ENCODE results near the gene OAS1.

Gene OAS1

GRCh38 chr12:112885236-112885635 is 21.5 kb upstream of the OAS1 start:
- H3K27me3 Mint-ChIP-seq = peaks cover 11% of the 10 kb centered on the region

DNA sequence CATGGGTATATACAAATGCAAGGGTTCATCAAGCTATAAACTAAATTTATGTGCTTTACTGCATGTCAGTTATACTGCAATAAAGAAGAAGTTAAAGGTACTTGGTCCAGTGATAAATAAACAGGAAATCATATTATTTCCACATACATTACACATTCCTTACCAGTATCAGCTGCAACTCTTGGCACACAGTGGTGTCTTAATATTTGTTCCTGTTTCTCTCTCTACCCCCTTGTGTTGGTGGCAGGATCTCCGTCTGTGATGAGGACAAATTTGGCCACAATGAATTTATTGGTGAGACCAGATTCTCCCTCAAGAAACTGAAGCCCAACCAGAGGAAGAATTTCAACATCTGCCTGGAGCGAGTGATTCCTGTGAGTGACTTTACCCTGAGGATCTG is 19.2 kb upstream of the OAS1 start:
- H3K9me3 Mint-ChIP-seq (ENCODE audit: low read depth) = no peaks in the 10 kb centered on the region
- H3K27me3 Mint-ChIP-seq = peaks cover 10% of the 10 kb centered on the region
- no peaks in the 10 kb centered on the region for H3K36me3 Mint-ChIP-seq
- H3K4me1 Mint-ChIP-seq (ENCODE audit: low read depth) = no peaks in the 10 kb centered on the region
- no peak overlapping the region for H3K27ac Mint-ChIP-seq
- no peak overlapping the region for H3K4me3 Mint-ChIP-seq

More at GRCh38 chr12:112885236-112885635, 21.5 kb upstream of the OAS1 start:
- H3K27ac Mint-ChIP-seq = no peak overlapping the region
- no peaks in the 10 kb centered on the region for H3K4me1 Mint-ChIP-seq (ENCODE audit: low read depth)
- H3K36me3 Mint-ChIP-seq = no peaks in the 10 kb centered on the region
- H3K9me3 Mint-ChIP-seq (ENCODE audit: low read depth) = no peaks in the 10 kb centered on the region
- H3K4me3 Mint-ChIP-seq = no peak overlapping the region

- H3K4me1 Mint-ChIP-seq (ENCODE audit: low read depth) = no peaks in the 10 kb centered on the region
- no peaks in the 10 kb centered on the region for H3K9me3 Mint-ChIP-seq (ENCODE audit: low read depth)
- peaks cover 6% of the 10 kb centered on the region for H3K27me3 Mint-ChIP-seq
- no peak overlapping the region for H3K4me3 Mint-ChIP-seq
- H3K27ac Mint-ChIP-seq = no peak overlapping the region
- H3K36me3 Mint-ChIP-seq = no peaks in the 10 kb centered on the region
Observed at GRCh38 chr12:112891093-112892024, 15.4 kb upstream of the OAS1 start.

- Mint-ChIP-seq H3K27me3 (peaks cover 2% of the 10 kb centered on the region), H3K4me1 (ENCODE audit: low read depth) (no peaks in the 10 kb centered on the region)
Observed at GRCh38 chr12:112892856-112893255, 13.9 kb upstream of the OAS1 start.

DNA sequence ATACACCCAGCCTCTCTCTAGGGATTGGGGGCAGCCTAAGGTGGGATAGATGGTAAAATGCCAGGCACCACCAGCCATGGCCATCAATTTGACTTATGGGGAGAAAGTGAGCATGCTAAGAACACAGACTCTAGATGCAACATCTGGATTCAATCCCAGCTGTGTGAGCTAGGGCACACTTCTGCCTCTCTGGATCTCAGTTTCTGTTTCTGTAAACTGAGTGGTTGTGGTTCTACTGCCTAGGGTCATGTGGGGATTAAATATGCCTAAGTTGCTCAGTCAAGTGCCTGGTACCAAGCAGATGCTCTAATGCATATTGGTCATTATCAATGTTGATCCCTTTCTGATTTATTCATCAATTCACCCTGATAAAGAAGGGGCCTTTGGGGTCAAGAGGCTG is 12.6 kb upstream of the OAS1 start:
- H3K4me3 Mint-ChIP-seq = no peak overlapping the region
- no peaks in the 10 kb centered on the region for H3K36me3 Mint-ChIP-seq
- no peaks in the 10 kb centered on the region for H3K9me3 Mint-ChIP-seq (ENCODE audit: low read depth)
- no peaks in the 10 kb centered on the region for H3K4me1 Mint-ChIP-seq (ENCODE audit: low read depth)
- H3K27ac Mint-ChIP-seq = no peak overlapping the region
- H3K27me3 Mint-ChIP-seq = peaks cover 3% of the 10 kb centered on the region

More at GRCh38 chr12:112892856-112893255, 13.9 kb upstream of the OAS1 start:
- Mint-ChIP-seq H3K9me3 (ENCODE audit: low read depth) (no peaks in the 10 kb centered on the region), H3K27ac (no peak overlapping the region), H3K4me3 (no peak overlapping the region), H3K36me3 (no peaks in the 10 kb centered on the region)

- Mint-ChIP-seq H3K4me1 (ENCODE audit: low read depth) (peaks cover 17% of the 10 kb centered on the region), H3K9me3 (ENCODE audit: low read depth) (no peaks in the 10 kb centered on the region), H3K27ac (no peak overlapping the region), H3K36me3 (no peaks in the 10 kb centered on the region), H3K4me3 (no peak overlapping the region), H3K27me3 (peaks cover 3% of the 10 kb centered on the region)
Observed at GRCh38 chr12:112898380-112898779, 8.4 kb upstream of the OAS1 start.

- Mint-ChIP-seq H3K4me3 (no peak overlapping the region), H3K27ac (no peak overlapping the region), H3K4me1 (ENCODE audit: low read depth) (peaks cover 28% of the 10 kb centered on the region), H3K27me3 (peaks cover 3% of the 10 kb centered on the region), H3K36me3 (no peaks in the 10 kb centered on the region), H3K9me3 (ENCODE audit: low read depth) (no peaks in the 10 kb centered on the region)
Observed at GRCh38 chr12:112900298-112901145, 6.2 kb upstream of the OAS1 start.

- no peak overlapping the region for H3K27ac Mint-ChIP-seq
- no peaks in the 10 kb centered on the region for H3K9me3 Mint-ChIP-seq (ENCODE audit: low read depth)
- peaks cover 2% of the 10 kb centered on the region for H3K27me3 Mint-ChIP-seq
- H3K4me1 Mint-ChIP-seq (ENCODE audit: low read depth) = peaks cover 33% of the 10 kb centered on the region
- no peak overlapping the region for H3K4me3 Mint-ChIP-seq
- H3K36me3 Mint-ChIP-seq = no peaks in the 10 kb centered on the region
Observed at GRCh38 chr12:112901271-112901670, 5.5 kb upstream of the OAS1 start.

DNA sequence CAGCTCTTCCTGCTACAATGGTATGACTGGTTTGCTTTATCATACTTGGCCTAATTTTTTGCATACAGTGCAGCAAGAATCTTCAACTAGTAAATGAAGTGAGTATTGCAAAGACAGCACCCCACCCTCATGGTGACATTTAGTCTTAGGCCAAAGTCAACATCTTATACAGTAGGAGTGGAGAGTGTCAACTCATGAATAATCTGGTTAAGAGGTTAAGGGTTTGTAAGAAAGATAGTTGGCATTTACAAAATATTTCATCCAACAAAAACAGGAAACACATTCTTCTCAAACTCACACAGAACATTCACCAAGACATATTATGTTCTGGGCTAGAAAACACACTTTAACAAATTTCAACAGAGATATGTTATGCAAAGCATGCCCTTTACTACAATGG is 2.2 kb upstream of the OAS1 start:
- peaks cover 66% of the 10 kb centered on the region for H3K4me1 Mint-ChIP-seq (ENCODE audit: low read depth)
- H3K36me3 Mint-ChIP-seq = peaks cover 2% of the 10 kb centered on the region
- no peaks in the 10 kb centered on the region for H3K27me3 Mint-ChIP-seq
- H3K9me3 Mint-ChIP-seq (ENCODE audit: low read depth) = no peaks in the 10 kb centered on the region
- H3K27ac Mint-ChIP-seq = peak overlapping the region; percentile 35
- no peak overlapping the region for H3K4me3 Mint-ChIP-seq

GRCh38 chr12:112905451-112906089 is 1.2 kb upstream of the OAS1 start:
- Mint-ChIP-seq H3K4me1 (ENCODE audit: low read depth) (peaks cover 73% of the 10 kb centered on the region), H3K9me3 (ENCODE audit: low read depth) (no peaks in the 10 kb centered on the region), H3K4me3 (peak overlapping the region; percentile 7), H3K36me3 (peaks cover 6% of the 10 kb centered on the region), H3K27me3 (no peaks in the 10 kb centered on the region), H3K27ac (peak overlapping the region; percentile 59)

GRCh38 chr12:112907415-112908157 is 824 bp downstream of the OAS1 start:
- Mint-ChIP-seq H3K36me3 (peaks cover 19% of the 10 kb centered on the region), H3K27me3 (no peaks in the 10 kb centered on the region), H3K9me3 (ENCODE audit: low read depth) (no peaks in the 10 kb centered on the region), H3K4me1 (ENCODE audit: low read depth) (peaks cover 71% of the 10 kb centered on the region), H3K4me3 (peak overlapping the region; percentile 95), H3K27ac (peak overlapping the region; percentile 89)

DNA sequence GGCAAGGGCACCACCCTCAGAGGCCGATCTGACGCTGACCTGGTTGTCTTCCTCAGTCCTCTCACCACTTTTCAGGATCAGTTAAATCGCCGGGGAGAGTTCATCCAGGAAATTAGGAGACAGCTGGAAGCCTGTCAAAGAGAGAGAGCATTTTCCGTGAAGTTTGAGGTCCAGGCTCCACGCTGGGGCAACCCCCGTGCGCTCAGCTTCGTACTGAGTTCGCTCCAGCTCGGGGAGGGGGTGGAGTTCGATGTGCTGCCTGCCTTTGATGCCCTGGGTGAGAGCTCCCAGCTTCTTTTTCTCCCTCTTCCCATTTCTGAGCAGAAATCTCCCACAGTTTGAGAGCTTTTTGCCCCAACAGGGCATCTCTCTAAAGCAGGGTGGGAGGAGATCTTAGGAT is 1.8 kb downstream of the OAS1 start:
- H3K36me3 Mint-ChIP-seq = peaks cover 29% of the 10 kb centered on the region
- no peaks in the 10 kb centered on the region for H3K27me3 Mint-ChIP-seq
- H3K4me1 Mint-ChIP-seq (ENCODE audit: low read depth) = peaks cover 66% of the 10 kb centered on the region
- peak overlapping the region; percentile 89 for H3K27ac Mint-ChIP-seq
- H3K4me3 Mint-ChIP-seq = peak overlapping the region; percentile 95
- H3K9me3 Mint-ChIP-seq (ENCODE audit: low read depth) = peaks cover 9% of the 10 kb centered on the region

GRCh38 chr12:112909693-112910092 is 2.9 kb downstream of the OAS1 start:
- Mint-ChIP-seq H3K27me3 (no peaks in the 10 kb centered on the region), H3K9me3 (ENCODE audit: low read depth) (peaks cover 9% of the 10 kb centered on the region), H3K36me3 (peaks cover 33% of the 10 kb centered on the region), H3K4me1 (ENCODE audit: low read depth) (peaks cover 65% of the 10 kb centered on the region), H3K4me3 (peak overlapping the region; percentile 95), H3K27ac (peak overlapping the region; percentile 89)

DNA sequence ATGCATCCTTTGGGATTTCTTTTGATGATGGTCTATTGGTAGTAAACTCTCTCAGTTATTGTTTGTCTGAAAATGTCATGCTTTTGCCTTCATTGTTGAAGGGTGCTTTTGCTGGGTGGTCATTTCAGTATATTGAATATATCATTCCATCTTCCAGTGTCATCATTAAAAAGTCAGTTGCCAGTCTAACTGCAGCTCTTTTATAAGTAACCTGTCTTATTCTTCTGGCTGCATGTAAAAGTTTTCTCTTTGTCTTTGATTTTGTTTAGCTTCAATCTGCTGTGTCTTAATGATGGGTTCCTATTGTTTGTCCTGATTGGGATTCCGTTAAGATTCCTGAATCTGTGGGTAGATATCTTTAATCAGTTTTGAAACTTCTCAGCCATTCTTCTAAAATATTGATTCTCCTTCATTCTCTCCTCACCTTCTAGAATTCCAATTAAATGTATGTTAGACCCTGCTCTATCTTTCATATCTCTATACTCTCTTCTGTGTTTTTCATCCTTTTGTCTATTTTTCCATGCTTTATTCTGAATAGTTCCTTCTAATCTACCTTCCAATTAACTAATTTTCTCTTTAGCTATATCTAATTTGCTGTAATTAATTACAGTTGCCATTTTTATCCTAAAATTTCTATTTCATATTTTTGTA is 6.4 kb downstream of the OAS1 start:
- Mint-ChIP-seq H3K9me3 (ENCODE audit: low read depth) (peaks cover 9% of the 10 kb centered on the region), H3K4me1 (ENCODE audit: low read depth) (peaks cover 45% of the 10 kb centered on the region), H3K27me3 (no peaks in the 10 kb centered on the region), H3K4me3 (no peak overlapping the region), H3K36me3 (peaks cover 52% of the 10 kb centered on the region), H3K27ac (no peak overlapping the region)
